Choroid plexus epithelial cell (primary cell): ENCODE measurements around the gene ATRIP.
"Not testable (repeated sequence)": the region's sequence is repeated elsewhere in the genome, so short reads cannot be mapped to it uniquely, and the experiment has no call there.

ENCODE experiments used
- DNase-seq: peaks from one replicate; pipeline ENCODE4 v3.0.0-alpha.2; 2010; ENCODE audit warnings: low read depth
- H3K4me3 ChIP-seq: 2 replicates; pipeline ENCODE4 v1.5.1; 2011; ENCODE audit warnings: low read depth, mild to moderate bottlenecking, control low read depth, low read length, moderate library complexity
- TF ChIP-seq, protein P1 (sequence below): conservative IDR thresholded peaks from 2 replicates; pipeline ENCODE4 v1.5.1; 2011; ENCODE audit warnings: low read depth, mild to moderate bottlenecking, control low read depth, inconsistent platforms, low read length, moderate library complexity

ATRIP gene

DNA sequence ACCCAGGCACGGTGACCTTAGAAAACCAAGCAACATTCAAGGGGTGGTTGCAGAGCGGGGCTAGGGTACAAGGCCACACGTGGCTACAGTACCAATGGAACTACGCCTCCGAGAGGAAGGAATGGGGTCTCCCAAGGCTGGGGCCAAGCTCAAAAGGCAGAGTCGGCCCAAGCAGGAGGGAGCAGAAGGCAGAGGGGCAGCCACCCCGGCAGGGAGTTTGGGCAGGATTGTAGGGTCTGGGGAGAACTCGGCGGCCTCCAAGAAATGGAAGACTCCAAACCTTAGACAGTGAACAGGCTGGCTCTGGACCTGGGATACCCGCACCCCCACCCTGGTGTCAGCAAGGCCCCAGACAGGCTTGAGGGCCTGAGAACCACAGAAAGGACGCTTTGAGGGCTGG lies 28.7 kb downstream of the ATRIP start:
- TF ChIP-seq, protein P1, sequence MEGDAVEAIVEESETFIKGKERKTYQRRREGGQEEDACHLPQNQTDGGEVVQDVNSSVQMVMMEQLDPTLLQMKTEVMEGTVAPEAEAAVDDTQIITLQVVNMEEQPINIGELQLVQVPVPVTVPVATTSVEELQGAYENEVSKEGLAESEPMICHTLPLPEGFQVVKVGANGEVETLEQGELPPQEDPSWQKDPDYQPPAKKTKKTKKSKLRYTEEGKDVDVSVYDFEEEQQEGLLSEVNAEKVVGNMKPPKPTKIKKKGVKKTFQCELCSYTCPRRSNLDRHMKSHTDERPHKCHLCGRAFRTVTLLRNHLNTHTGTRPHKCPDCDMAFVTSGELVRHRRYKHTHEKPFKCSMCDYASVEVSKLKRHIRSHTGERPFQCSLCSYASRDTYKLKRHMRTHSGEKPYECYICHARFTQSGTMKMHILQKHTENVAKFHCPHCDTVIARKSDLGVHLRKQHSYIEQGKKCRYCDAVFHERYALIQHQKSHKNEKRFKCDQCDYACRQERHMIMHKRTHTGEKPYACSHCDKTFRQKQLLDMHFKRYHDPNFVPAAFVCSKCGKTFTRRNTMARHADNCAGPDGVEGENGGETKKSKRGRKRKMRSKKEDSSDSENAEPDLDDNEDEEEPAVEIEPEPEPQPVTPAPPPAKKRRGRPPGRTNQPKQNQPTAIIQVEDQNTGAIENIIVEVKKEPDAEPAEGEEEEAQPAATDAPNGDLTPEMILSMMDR, result no peak
- DNase-seq, result no peak
- no peak overlapping the region for H3K4me3 ChIP-seq

DNA sequence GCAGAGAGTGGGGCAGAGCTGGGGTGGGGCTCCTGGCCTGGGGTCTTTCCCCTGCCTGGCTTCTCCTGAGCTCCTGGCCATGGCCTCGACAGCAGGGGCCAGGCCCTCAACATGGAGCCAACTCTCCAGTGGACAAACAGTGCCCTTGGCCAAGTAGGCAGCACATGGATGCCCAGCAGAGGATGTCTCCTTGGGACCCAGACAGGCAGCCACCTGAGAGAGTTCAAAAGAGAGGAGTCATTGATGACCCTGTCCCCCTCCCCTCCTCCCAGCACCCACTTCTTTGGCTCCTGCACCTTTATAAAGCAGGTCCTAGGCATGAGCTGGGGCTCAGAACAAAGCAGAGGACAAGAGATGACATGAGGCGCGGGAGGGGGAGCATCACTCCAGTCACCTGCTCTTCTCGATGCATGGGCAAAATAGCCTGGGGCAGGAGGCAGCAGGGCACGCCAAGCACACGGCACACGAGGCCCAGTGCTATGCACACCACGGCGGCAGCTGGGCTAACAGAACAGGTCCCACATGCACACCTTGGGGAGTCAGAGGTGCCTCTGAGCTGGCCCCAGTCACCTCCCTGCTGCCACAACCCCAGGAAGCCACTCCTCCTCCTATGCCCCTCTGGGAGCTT lies 30.0 kb downstream of the ATRIP start:
- no peak overlapping the region for H3K4me3 ChIP-seq
- no peak for DNase-seq
- TF ChIP-seq, protein P1, result no peak

DNA sequence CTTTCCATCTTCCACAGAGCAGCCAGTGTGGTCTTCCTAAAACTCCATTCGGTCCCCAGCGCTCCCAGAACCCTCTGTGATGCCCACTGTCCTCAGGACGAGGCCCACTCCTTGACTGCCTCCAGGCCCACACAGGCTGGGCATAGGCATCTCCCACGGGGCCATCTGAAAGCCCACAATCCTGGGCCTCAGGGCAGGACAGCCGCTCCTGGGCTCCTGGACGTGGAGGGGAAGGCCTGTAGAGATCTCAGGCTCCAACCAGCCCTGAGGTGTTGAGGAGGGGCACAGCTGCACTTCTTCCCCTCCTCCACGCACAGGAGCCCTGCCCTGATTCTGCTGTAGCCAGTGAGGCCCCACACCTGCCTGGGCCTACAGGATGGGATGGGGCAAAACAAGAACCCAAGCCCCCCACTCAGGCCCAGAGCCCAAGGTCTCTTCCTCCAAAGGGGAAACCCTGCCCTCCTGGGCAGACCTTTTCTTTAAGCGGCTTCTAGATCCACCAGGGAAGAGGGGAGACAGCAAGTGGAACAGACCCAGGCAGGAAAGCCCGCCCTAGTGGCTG lies 31.5 kb downstream of the ATRIP start:
- TF ChIP-seq, protein P1, result no peak
- H3K4me3 ChIP-seq, result no peak overlapping the region
- no peak for DNase-seq

DNA sequence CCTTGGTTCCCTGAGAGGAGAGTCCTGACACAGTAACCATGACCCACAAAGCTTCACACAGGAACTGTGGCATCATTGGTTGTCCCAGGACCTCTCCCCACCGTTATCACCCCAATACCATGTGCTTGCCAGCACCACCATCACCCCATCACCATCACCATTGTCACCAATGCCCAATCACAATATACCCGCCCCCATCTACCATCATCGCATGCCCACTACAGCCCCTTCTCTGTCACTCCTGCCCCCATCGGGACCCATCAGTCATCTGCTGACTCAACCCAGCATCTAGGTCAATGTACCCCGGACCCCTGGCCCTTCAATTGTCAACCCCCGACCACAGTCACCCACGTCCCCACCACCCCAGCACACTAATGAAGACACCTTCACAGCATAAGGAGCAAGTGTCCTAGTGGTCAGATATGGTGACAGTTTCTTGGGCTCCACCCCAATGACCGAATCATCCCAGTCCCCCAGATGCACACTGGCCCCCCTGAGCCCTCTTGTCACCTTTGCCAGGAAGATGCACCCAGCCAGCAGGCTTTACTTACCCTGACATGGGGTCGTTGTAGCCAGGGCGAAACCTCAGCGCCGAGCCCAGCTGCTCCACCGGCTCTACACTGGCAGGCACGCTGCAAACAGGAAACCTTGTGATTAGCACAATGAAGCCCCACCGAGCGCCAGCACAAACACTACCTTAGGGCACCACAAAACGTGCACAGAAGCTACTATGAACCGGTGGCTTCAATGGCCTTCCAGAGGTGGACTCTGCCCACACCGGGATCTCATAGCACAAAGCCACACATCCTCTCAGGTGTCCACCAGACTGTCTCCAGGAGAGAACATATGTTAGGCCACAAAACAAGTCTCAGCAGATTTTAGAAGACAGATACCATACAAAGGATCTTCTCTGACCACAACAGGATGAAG lies 32.4 kb downstream of the ATRIP start:
- no peak overlapping the region for H3K4me3 ChIP-seq
- TF ChIP-seq, protein P1, result no peak
- DNase-seq, result no peak

DNA sequence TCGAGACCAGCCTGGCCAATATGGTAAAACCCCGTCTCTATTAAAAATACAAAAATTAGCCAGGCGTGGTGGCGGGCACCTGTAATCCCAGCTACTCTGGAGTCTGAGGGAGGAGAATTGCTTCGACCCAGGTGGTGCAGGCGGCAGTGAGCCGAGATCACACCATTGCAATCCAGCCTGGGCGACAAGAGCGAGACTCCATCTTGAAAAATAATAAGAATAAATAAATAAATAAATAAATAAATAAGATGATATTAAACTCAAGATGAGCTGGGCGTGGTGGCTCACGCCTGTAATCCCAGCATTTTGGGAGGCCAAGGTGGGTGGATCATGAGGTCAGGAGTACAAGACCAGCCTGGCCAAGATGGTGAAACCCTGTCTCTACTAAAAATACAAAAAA lies 34.4 kb downstream of the ATRIP start:
- H3K4me3 ChIP-seq, DNase-seq: not testable (repeated sequence)

DNA sequence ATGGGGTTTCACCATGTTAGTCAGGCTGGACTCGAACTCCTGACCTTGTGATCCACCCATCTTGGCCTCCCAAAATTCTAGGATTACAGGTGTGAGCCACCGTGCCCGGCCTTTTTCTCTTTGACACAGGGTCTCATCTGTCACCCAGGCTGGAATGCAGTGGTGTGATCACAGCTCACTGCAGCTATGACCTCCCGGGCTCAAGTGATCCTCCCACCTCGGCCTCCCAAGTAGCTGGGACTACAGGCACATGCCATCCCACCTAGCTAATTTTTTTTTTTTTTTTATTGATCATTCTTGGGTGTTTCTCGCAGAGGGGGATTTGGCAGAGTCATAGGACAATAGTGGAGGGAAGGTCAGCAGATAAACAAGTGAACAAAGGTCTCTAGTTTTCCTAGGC lies 36.3 kb downstream of the ATRIP start:
- not testable (repeated sequence) for H3K4me3 ChIP-seq, DNase-seq

DNA sequence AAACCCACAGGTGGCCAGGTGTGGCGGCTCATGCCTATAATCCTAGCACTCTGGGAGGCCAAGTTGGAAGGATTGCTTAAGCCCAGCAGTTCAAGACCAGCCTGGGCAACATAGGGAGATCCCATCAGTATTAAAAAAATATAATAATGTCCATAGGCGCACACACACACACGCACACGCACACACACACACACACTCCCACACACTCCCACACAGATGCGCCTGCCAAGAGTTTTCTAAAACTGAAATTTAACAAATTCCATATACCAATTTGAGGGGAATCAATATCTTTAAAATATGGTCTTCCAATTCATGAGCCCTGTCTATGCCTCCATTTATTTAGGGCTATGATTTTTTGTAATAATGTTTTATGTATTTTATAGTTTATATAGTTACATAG lies 40.4 kb downstream of the ATRIP start:
- H3K4me3 ChIP-seq, result no peak overlapping the region
- TF ChIP-seq, protein P1, result no peak
- no peak for DNase-seq
